T-helper 2 cell (primary cell): ENCODE results near the gene APOBEC3G.
A peak's percentile ranks its signal among the peaks of the same experiment; 100 is the strongest.
"Not testable (repeated sequence)": the region's sequence is repeated elsewhere in the genome, so short reads cannot be mapped to it uniquely, and the experiment has no call there.

Source experiments
- DNase-seq, 5 experiments: peaks; one replicate each; pipeline versions ENCODE4 v3.0.0 to v3.0.0-alpha.2; 2012 to 2022
- total RNA-seq, 2 donors: gene quantifications; one replicate each; lab custom pipeline; 2026; lab: John Stamatoyannopoulos, UW

The APOBEC3G gene
- total RNA-seq: 26.9 to 28.1 reads per million in 2 donors

- peak in 4 of 5 experiments; percentile 14 to 82 (median 58) for DNase-seq
Observed at GRCh38 chr22:39077026-39077840, at the start of gene APOBEC3G. APOBEC3G (plus strand) TSS chr22:39077275; CDS start chr22:39077362, 87 bp downstream.

- DNase-seq: no peak
Observed at GRCh38 chr22:39027717-39028116, 49.4 kb upstream of the APOBEC3G start.

- DNase-seq: no peak
Observed at GRCh38 chr22:39028281-39028680, 48.8 kb upstream of the APOBEC3G start.

- no peak for DNase-seq
Observed at GRCh38 chr22:39029227-39029626, 47.8 kb upstream of the APOBEC3G start.

- DNase-seq: no peak
Observed at GRCh38 chr22:39030705-39031104, 46.4 kb upstream of the APOBEC3G start.

GRCh38 chr22:39031434-39032295 lies 45.4 kb upstream of the APOBEC3G start:
- not testable (repeated sequence) for DNase-seq

- DNase-seq: not testable (repeated sequence)
Observed at GRCh38 chr22:39037071-39037470, 40.0 kb upstream of the APOBEC3G start.

- DNase-seq: no peak
Observed at GRCh38 chr22:39039306-39040126, 37.6 kb upstream of the APOBEC3G start.

- DNase-seq: not testable (repeated sequence)
Observed at GRCh38 chr22:39040155-39040537, 36.9 kb upstream of the APOBEC3G start.

GRCh38 chr22:39040538-39041296 lies 36.4 kb upstream of the APOBEC3G start, which contains the start of gene APOBEC3F:
APOBEC3F (plus strand) TSS chr22:39040864; CDS start chr22:39040961, 97 bp downstream.
- DNase-seq: peak in 4 of 5 experiments; percentile 38 to 78 (median 54)

GRCh38 chr22:39041908-39042307 lies 35.2 kb upstream of the APOBEC3G start:
- DNase-seq: no peak

- DNase-seq: not testable (repeated sequence)
Observed at GRCh38 chr22:39043063-39043462, 34.0 kb upstream of the APOBEC3G start.

GRCh38 chr22:39045136-39045535 lies 31.9 kb upstream of the APOBEC3G start:
- not testable (repeated sequence) for DNase-seq

GRCh38 chr22:39049486-39049885 lies 27.6 kb upstream of the APOBEC3G start:
- not testable (repeated sequence) for DNase-seq

- not testable (repeated sequence) for DNase-seq
Observed at GRCh38 chr22:39051844-39052495, 25.1 kb upstream of the APOBEC3G start.

GRCh38 chr22:39055658-39056057 lies 21.4 kb upstream of the APOBEC3G start:
- DNase-seq: no peak

- DNase-seq: not testable (repeated sequence)
Observed at GRCh38 chr22:39061290-39061689, 15.8 kb upstream of the APOBEC3G start.

- DNase-seq: not testable (repeated sequence)
Observed at GRCh38 chr22:39061951-39062350, 15.1 kb upstream of the APOBEC3G start.

GRCh38 chr22:39063904-39064303 lies 13.2 kb upstream of the APOBEC3G start:
- DNase-seq: not testable (repeated sequence)

GRCh38 chr22:39066442-39067276 lies 10.4 kb upstream of the APOBEC3G start:
- not testable (repeated sequence) for DNase-seq
